Cardiac fibroblast (primary cell): Measurements from ENCODE around the gene ITGA1.

ENCODE experiments used
- DNase-seq, 2 donors: peaks; one replicate each; pipeline versions ENCODE4 v3.0.0 to v3.0.0-alpha.2; 2010; ENCODE audit warnings: low read depth in 2 of 2
- H3K4me3 ChIP-seq, 2 donors: replicated peaks in 1 of 2; 1 replicate in 1 of 2; 2 replicates in 1 of 2; pipeline ENCODE4 v1.5.1; 2011; ENCODE audit warnings: low read depth in 2 of 2, low read length in 2 of 2, mild to moderate bottlenecking in 2 of 2, moderate library complexity in 1 of 2
- TF ChIP-seq, protein P1 (sequence below): IDR thresholded peaks from one replicate; pipeline ENCODE4 v1.5.1; 2011; ENCODE audit warnings: low read depth, mild to moderate bottlenecking, low read length, inconsistent platforms

Gene ITGA1

DNA sequence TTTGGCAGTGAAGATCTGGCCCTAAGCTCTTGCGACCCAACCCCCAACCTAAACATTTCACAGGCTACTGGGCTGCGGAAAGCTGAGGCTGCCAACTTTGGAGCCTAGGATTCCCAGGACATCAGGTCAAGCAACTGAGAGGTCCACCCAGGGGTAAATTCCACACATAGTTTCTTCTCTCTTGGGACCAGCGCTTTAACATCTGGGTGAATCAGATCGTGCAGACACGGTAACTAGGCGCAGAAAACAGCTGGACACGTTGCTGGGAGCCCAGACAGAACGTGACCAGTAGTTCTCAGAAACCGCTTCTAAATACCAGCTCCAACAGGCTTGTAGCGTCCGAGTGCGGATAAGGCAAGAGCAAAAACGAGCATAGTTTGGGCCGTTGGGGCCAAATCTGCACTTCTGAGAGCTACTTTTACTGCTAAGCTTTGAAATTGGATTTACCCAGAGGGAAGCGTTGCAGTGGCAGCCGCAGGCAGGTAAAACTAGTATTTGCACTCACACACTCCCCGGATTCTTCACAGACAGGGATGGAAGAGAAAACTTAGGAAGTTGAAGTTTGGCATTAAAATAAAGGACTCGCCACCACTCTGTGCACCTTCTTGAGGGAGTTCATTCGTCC is 11.8 kb downstream of the ITGA1 start:
- peak; percentile 93 to 98 for DNase-seq

DNA sequence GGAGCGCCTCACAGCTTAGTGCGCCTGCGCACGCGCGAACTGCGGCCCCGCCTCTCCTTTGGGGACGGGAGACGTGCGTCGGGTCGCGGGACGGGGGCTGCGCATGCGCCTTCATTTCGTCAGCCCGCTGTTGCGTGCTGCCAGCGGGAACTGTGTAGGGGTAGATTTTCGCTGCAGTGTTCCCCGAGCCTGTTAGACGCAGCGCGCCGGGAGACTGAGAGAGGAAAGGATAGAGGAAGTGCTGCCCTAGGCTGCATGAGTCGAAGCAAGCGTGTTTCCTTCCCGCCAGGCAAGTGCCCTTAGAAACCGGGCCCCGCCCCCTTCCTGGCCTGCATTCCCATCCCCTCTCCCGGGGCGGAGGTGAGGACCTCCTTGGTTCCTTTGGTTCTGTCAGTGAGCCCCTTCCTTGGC is 12.3 kb downstream of the ITGA1 start:
- DNase-seq: peak; percentile 96 to 97
- TF ChIP-seq, protein P1, sequence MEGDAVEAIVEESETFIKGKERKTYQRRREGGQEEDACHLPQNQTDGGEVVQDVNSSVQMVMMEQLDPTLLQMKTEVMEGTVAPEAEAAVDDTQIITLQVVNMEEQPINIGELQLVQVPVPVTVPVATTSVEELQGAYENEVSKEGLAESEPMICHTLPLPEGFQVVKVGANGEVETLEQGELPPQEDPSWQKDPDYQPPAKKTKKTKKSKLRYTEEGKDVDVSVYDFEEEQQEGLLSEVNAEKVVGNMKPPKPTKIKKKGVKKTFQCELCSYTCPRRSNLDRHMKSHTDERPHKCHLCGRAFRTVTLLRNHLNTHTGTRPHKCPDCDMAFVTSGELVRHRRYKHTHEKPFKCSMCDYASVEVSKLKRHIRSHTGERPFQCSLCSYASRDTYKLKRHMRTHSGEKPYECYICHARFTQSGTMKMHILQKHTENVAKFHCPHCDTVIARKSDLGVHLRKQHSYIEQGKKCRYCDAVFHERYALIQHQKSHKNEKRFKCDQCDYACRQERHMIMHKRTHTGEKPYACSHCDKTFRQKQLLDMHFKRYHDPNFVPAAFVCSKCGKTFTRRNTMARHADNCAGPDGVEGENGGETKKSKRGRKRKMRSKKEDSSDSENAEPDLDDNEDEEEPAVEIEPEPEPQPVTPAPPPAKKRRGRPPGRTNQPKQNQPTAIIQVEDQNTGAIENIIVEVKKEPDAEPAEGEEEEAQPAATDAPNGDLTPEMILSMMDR: no peak
- H3K4me3 ChIP-seq: peak overlapping the region; percentile 79 to 86

More for the DNA sequence above, 11.8 kb downstream of the ITGA1 start:
- peak overlapping the region; percentile 79 to 86 for H3K4me3 ChIP-seq
- TF ChIP-seq, protein P1: no peak

GRCh38 chr5:52800394-52801213 is 12.9 kb downstream of the ITGA1 start:
- DNase-seq: peak; percentile 65 to 86
- TF ChIP-seq, protein P1: peak; percentile 7
- H3K4me3 ChIP-seq: peak overlapping the region; percentile 79 to 86

DNA sequence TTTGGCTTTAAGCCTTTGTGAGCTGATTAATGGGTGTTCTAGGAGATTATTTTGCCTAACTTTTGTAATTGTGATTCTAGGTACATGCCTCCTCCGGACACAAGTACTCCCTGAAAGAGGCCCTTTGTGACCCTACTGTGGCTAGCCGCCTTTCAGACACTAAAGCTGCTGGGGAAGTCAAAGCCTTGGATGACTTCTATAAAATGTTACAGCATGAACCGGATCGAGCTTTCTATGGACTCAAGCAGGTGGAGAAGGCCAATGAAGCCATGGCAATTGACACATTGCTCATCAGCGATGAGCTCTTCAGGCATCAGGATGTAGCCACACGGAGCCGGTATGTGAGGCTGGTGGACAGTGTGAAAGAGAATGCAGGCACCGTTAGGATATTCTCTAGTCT is 13.6 kb downstream of the ITGA1 start:
- TF ChIP-seq, protein P1: no peak
- DNase-seq: peak in 1 of 2 donors; percentile 55
- peak overlapping the region; percentile 79 to 86 for H3K4me3 ChIP-seq

- TF ChIP-seq, protein P1: no peak
- DNase-seq: peak in 1 of 2 donors; percentile 49
- peak overlapping the region; percentile 79 to 86 for H3K4me3 ChIP-seq
Measured at GRCh38 chr5:52802272-52802973, 14.7 kb downstream of the ITGA1 start.

GRCh38 chr5:52802974-52803336 is 15.2 kb downstream of the ITGA1 start:
- TF ChIP-seq, protein P1: no peak
- DNase-seq: no peak
- peak overlapping the region; percentile 79 to 86 for H3K4me3 ChIP-seq
